H1 (cell line): ENCODE results near the gene TNS3. TPM values are rescaled to one million over a fixed set of nuclear protein-coding genes. Genes with fewer than 3 reads are reported as not detected.

ENCODE experiments used
- CEBPB ChIP-seq: IDR thresholded peaks from 2 replicates; pipeline ENCODE4 v1.6.1; 2012; ENCODE audit warnings: low read depth, low read length
- CTBP2 ChIP-seq: IDR thresholded peaks from 2 replicates; pipeline ENCODE4 v1.7.0; 2011; ENCODE audit warnings: borderline replicate concordance, mild to moderate bottlenecking, moderate library complexity, mixed read lengths, low read length; ENCODE audit not compliant: insufficient read depth, insufficient read length
- HDAC2 ChIP-seq, 2 experiments: fragments of 300-600 bp in 1 of 2; sonication (generic) in 1 of 2; IDR thresholded peaks; 2 replicates each; pipeline ENCODE4 v1.6.1; 2011 to 2012; ENCODE audit warnings: low read depth in 2 of 2, low read length in 2 of 2, mild to moderate bottlenecking in 2 of 2, moderate library complexity in 2 of 2, borderline replicate concordance in 1 of 2, inconsistent platforms in 1 of 2
- JUN ChIP-seq: IDR thresholded peaks from 2 replicates; pipeline ENCODE4 v1.6.1; 2011; ENCODE audit warnings: low read depth, mild to moderate bottlenecking, improper control_type of control experiment, low read length
- POLR2A ChIP-seq, 2 experiments: IDR thresholded peaks; 1 replicate in 1 of 2; 2 replicates in 1 of 2; pipeline ENCODE4 v1.6.1; 2011; ENCODE audit warnings: low read depth in 2 of 2, low read length in 2 of 2, mild to moderate bottlenecking in 2 of 2; ENCODE audit errors: control extremely low read depth in 1 of 2
- POLR2AphosphoS5 ChIP-seq: IDR thresholded peaks from 2 replicates; pipeline ENCODE4 v1.6.1; 2011; ENCODE audit warnings: low read depth, low read length
- RBBP5 ChIP-seq: IDR thresholded peaks from 2 replicates; pipeline ENCODE4 v1.7.1; 2012; ENCODE audit warnings: low read depth, mild to moderate bottlenecking, inconsistent platforms, low read length, moderate library complexity, borderline replicate concordance
- SIRT6 ChIP-seq: IDR thresholded peaks from one replicate; pipeline ENCODE4 v1.7.1; 2012; ENCODE audit warnings: low read length, inconsistent platforms
- SRF ChIP-seq: IDR thresholded peaks from 2 replicates; pipeline ENCODE4 v1.6.1; 2011; ENCODE audit warnings: mild to moderate bottlenecking, low read depth, low read length, moderate library complexity
- SUZ12 ChIP-seq: fragments of 200-600 bp; sonication (generic); IDR thresholded peaks from 2 replicates; pipeline ENCODE4 v1.6.1; 2012; ENCODE audit warnings: mild to moderate bottlenecking, inconsistent platforms, low read length, moderate library complexity, mixed read lengths
- polyA plus RNA-seq, 7 experiments: library from polyadenylated mRNA; depleted of rRNA in 3 of 7; stranded (reverse) in 5 of 7; unstranded in 2 of 7; fragments of >200 nt in 5 of 7; fragments of 200-250 nt in 2 of 7; gene quantifications; 1 replicate in 5 of 7; 2 replicates in 1 of 7; 4 replicates in 1 of 7; pipeline versions ENCODE4 v1.2.1 to v1.2.3, GENCODE V29; 2011 to 2013; ENCODE audit warnings: missing spikeins in 2 of 7, mixed read lengths in 2 of 7
- total RNA-seq: library from RNA; stranded (reverse); fragmentation: NEBNext Ultra II Directional; extraction: Animal tissue kit (Norgen Biotek cat#: 25700); gene quantifications from 2 replicates; pipeline ENCODE4 v1.2.1, GENCODE V29; 2021
- TF ChIP-seq, protein P1 (sequence below): fragments of 300-600 bp; sonication (generic); IDR thresholded peaks from 2 replicates; pipeline ENCODE4 v1.7.1; 2012; ENCODE audit warnings: low read length, moderate library complexity, mild to moderate bottlenecking, inconsistent platforms; ENCODE audit not compliant: insufficient replicate concordance

The TNS3 gene
- total and polyA plus RNA-seq, 2 of the 8 experiments (the other 6 are each of a cell fraction or from before 2014, with no cell fraction given), result 11.9 to 24.2 TPM

DNA sequence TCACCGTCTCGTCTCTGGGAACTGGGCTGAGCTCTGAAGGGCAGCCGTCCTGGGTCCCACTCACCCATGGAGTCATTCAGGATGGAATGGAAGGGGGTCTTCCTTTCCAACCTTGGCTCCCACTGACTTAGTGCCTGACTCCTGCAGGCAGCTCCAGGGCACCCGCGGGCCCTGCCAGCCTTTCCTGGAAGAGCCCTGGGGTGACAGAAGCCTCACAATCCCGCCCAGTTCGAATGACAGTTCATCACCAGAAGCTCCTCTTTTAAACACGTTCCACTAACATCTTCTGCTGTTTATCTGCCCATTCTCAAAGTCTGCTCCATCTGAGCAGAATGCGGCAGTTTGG lies 110.6 kb downstream of the TNS3 start (continued):
- TF ChIP-seq, protein P1, sequence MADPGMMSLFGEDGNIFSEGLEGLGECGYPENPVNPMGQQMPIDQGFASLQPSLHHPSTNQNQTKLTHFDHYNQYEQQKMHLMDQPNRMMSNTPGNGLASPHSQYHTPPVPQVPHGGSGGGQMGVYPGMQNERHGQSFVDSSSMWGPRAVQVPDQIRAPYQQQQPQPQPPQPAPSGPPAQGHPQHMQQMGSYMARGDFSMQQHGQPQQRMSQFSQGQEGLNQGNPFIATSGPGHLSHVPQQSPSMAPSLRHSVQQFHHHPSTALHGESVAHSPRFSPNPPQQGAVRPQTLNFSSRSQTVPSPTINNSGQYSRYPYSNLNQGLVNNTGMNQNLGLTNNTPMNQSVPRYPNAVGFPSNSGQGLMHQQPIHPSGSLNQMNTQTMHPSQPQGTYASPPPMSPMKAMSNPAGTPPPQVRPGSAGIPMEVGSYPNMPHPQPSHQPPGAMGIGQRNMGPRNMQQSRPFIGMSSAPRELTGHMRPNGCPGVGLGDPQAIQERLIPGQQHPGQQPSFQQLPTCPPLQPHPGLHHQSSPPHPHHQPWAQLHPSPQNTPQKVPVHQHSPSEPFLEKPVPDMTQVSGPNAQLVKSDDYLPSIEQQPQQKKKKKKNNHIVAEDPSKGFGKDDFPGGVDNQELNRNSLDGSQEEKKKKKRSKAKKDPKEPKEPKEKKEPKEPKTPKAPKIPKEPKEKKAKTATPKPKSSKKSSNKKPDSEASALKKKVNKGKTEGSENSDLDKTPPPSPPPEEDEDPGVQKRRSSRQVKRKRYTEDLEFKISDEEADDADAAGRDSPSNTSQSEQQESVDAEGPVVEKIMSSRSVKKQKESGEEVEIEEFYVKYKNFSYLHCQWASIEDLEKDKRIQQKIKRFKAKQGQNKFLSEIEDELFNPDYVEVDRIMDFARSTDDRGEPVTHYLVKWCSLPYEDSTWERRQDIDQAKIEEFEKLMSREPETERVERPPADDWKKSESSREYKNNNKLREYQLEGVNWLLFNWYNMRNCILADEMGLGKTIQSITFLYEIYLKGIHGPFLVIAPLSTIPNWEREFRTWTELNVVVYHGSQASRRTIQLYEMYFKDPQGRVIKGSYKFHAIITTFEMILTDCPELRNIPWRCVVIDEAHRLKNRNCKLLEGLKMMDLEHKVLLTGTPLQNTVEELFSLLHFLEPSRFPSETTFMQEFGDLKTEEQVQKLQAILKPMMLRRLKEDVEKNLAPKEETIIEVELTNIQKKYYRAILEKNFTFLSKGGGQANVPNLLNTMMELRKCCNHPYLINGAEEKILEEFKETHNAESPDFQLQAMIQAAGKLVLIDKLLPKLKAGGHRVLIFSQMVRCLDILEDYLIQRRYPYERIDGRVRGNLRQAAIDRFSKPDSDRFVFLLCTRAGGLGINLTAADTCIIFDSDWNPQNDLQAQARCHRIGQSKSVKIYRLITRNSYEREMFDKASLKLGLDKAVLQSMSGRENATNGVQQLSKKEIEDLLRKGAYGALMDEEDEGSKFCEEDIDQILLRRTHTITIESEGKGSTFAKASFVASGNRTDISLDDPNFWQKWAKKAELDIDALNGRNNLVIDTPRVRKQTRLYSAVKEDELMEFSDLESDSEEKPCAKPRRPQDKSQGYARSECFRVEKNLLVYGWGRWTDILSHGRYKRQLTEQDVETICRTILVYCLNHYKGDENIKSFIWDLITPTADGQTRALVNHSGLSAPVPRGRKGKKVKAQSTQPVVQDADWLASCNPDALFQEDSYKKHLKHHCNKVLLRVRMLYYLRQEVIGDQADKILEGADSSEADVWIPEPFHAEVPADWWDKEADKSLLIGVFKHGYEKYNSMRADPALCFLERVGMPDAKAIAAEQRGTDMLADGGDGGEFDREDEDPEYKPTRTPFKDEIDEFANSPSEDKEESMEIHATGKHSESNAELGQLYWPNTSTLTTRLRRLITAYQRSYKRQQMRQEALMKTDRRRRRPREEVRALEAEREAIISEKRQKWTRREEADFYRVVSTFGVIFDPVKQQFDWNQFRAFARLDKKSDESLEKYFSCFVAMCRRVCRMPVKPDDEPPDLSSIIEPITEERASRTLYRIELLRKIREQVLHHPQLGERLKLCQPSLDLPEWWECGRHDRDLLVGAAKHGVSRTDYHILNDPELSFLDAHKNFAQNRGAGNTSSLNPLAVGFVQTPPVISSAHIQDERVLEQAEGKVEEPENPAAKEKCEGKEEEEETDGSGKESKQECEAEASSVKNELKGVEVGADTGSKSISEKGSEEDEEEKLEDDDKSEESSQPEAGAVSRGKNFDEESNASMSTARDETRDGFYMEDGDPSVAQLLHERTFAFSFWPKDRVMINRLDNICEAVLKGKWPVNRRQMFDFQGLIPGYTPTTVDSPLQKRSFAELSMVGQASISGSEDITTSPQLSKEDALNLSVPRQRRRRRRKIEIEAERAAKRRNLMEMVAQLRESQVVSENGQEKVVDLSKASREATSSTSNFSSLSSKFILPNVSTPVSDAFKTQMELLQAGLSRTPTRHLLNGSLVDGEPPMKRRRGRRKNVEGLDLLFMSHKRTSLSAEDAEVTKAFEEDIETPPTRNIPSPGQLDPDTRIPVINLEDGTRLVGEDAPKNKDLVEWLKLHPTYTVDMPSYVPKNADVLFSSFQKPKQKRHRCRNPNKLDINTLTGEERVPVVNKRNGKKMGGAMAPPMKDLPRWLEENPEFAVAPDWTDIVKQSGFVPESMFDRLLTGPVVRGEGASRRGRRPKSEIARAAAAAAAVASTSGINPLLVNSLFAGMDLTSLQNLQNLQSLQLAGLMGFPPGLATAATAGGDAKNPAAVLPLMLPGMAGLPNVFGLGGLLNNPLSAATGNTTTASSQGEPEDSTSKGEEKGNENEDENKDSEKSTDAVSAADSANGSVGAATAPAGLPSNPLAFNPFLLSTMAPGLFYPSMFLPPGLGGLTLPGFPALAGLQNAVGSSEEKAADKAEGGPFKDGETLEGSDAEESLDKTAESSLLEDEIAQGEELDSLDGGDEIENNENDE, result no peak
- TF ChIP-seq RBBP5 (no peak), HDAC2 (IDR thresholded peaks at IDR 0.05; ENCODE audit: borderline replicate concordance in 1 of 2, low read depth in 2 of 2, low read length in 2 of 2) (no peak), JUN (no peak), POLR2AphosphoS5 (no peak), SRF (no peak), POLR2A (IDR thresholded peaks at IDR 0.05; ENCODE audit: control extremely low read depth in 1 of 2, low read depth in 2 of 2, low read length in 2 of 2) (no peak), SUZ12 (no peak), SIRT6 (no peak), CEBPB (no peak), CTBP2 (no peak)
